ENCODE measurements around the gene PHF5A.
"Not testable (repeated sequence)": the region's sequence is repeated elsewhere in the genome, so short reads cannot be mapped to it uniquely, and the experiment has no call there.

PHF5A gene

GRCh38 chr22:41487037-41487935 lies 18.8 kb upstream of the PHF5A start:
- no peak for DNase-seq (ENCODE audit: low read depth)

- no peak for DNase-seq (ENCODE audit: low read depth)
Observed at GRCh38 chr22:41485033-41485432, 16.5 kb upstream of the PHF5A start.

- peak; percentile 81 for DNase-seq (ENCODE audit: low read depth)
Observed at GRCh38 chr22:41482319-41482935, 13.9 kb upstream of the PHF5A start.

GRCh38 chr22:41481925-41482318 lies 13.4 kb upstream of the PHF5A start:
- DNase-seq (ENCODE audit: low read depth), result no peak

- DNase-seq (ENCODE audit: low read depth), result peak; percentile 85
Observed at GRCh38 chr22:41481131-41481830, 12.8 kb upstream of the PHF5A start.

- peak; percentile 86 for DNase-seq (ENCODE audit: low read depth)
Observed at GRCh38 chr22:41480397-41480735, 11.9 kb upstream of the PHF5A start.

DNA sequence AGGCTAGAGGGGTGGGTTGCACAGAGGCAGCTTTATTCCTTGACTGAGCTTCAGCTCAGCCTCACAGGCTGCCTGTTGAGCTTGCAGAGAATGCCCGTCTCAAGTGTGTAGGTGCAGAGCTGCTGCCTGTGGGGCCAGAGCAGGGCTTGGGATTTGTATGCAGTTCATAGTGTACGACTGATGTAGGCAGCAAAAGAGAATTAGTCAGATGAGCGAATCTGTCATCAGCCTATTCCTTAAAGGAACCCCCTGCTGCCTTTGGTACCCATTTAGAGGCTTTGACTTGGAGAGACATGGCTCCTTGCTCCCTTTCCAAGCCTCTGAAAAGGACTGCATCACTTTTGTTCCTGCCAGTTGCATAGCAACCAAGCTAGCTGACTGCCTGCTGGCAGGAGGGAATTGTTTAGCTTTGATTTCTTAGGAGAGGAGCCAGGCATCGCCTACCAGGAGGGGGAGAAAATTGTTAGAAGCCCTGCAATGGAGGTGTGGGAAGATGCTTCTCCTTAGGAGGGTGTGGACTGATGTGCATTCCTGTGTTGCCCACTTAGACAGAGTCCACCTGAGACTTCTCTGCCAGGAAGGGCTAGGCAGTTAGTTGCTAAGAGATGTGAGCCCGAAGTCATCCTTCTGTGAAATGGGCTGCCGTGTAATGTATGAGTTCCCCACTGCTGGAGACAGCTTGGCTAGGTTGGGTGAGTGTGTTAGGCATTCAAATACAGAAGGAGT lies 11.3 kb upstream of the PHF5A start:
- DNase-seq (ENCODE audit: low read depth), result peak; percentile 84

DNA sequence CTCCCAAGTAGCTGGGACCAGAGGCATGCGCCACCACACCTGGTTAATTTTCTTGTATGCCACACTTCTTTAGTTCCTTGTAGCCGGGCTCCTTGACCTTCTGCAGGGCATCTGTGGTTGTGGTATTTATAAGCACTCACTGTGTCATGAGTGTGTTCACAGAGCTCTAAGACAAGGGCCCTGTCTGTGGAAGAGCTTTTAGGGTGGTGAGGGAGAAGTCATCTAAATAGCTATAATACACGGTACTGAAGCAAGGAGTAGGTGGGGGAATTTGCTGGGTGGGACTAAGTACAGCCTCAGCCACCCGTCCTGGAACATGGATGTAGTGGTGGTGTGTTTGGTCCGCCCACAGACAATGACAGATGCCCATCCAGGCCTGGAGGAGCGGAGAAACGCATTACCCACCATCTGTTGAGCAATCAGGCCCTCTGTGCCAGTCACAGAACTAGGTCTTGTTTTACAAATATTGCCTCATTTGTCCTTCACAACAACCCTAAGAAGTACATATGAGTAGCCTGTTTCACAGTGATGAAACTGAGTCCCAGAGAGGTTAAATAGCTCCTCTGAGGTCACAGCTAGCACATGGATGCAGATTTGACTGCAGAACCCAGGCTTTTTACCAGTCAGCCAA lies 10.5 kb upstream of the PHF5A start:
- DNase-seq (ENCODE audit: low read depth), result no peak

GRCh38 chr22:41478473-41478872 lies 10.0 kb upstream of the PHF5A start:
- no peak for DNase-seq (ENCODE audit: low read depth)

- no peak for DNase-seq (ENCODE audit: low read depth)
Observed at GRCh38 chr22:41474872-41475451, 6.5 kb upstream of the PHF5A start.

DNA sequence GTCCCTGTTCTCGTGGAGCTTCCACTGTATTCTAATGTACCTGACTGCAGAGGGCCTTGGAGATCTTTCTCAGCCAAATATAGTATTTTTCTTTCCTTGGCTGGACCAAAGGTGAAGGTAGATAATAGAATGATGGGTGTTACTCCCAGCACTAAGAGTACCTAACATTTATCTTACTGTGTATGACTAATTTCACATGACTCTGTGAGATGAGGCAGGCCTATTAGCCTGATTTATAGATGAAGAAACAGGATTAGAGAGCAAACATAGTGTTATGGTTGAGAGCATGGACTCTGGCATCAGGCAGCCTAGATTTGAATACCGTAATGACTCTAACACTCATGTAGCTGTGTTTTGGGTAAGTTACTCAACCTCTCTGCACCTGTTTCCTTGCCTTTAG lies 3.1 kb upstream of the PHF5A start:
- no peak for DNase-seq (ENCODE audit: low read depth)

DNA sequence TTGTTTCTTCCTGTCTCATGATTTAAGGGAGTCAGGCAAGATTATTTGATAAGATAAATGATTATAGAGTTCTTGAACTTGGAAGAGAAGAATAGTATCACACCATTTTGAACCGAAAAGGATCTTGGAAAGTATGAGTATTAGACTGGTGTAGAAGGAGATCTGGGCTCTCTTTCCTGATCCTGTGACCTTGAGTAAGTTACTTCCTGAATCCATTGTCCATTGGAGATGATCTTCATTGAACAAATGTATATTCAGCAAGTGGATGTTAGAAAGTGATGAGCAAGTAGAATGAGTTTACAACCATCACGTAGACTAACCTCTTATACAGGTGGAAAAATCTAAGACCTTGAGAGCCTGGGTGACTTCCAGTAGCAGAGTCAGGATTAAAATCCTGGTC lies 2.4 kb upstream of the PHF5A start:
- no peak for DNase-seq (ENCODE audit: low read depth)

- no peak for DNase-seq (ENCODE audit: low read depth)
Observed at GRCh38 chr22:41469218-41469851, 843 bp upstream of the PHF5A start.

DNA sequence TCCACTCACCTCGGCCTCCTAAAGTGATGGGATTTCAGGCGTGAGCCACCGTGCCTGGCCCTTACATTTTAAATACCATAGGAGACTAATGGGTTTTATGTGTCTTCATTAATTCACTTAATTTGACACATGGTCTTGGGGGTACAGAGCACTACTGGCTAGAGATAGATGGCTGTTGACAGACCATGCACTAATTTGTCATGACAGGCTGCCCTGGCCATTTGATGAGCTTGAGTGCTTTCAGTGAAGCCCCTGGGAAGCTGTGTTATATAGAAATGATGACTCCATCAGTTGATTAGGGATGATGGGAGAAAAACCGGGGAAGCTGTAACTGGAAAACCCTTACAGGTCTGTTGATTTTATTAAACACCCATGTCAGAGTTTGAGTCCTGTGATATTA lies 6.6 kb downstream of the PHF5A start:
- no peak for DNase-seq (ENCODE audit: low read depth)

- not testable (repeated sequence) for DNase-seq (ENCODE audit: low read depth)
Observed at GRCh38 chr22:41460071-41460470, 8.4 kb downstream of the PHF5A start.

GRCh38 chr22:41459431-41459830 lies 9.1 kb downstream of the PHF5A start:
- DNase-seq (ENCODE audit: low read depth), result no peak

- no peak for DNase-seq (ENCODE audit: low read depth)
Observed at GRCh38 chr22:41458161-41458728, 10.2 kb downstream of the PHF5A start.

- peak; percentile 100 for DNase-seq (ENCODE audit: low read depth)
Observed at GRCh38 chr22:41448189-41448808, 20.2 kb downstream of the PHF5A start.

DNA sequence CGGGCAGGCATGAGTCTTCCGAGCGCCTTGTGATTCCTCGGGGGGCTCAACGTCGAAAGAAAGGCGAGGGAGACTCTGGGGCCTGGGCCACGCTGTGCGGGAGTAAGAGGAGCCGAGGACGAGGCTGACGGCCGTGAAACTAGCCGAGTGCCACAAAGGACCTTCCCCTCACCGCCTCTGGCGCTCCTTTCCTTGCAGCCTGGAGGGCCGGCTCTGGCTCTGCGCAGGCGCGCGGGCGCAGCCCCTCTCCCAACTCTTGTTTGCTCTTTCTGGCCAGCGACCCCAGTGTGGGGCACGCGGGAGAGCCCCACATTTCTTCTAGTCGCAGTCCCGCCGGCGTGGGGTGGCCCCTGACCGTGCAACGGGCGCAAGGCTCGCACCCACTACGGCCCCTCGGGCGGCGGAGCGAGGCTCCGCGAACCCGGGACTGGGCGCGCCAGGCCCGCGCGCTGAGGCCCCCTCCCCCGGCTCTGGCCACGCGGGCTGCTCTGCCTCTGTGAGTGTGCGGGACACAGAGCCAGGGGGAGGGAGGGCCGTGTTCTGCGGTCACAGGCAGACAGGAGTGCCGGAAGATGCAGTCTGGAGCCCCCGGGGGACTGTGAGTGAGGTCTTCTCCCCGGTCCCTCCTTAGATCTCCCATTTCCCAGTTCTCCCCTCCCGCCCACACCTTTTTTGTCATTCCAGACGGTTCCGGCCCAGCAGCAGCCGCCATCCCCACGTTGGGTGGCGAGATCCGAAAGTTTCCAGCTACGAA lies 20.9 kb downstream of the PHF5A start:
- peak; percentile 71 for DNase-seq (ENCODE audit: low read depth)

Data from EH (cell line).